ENCODE results near the gene MATN3.
A peak's percentile ranks its signal among the peaks of the same experiment; 100 is the strongest.

Gene MATN3

GRCh38 chr2:20012032-20012281 lies 511 bp downstream of the MATN3 start:
- no peak for DNase-seq
- intact Hi-C loops (cut with DNase I) = no loop called here

DNA sequence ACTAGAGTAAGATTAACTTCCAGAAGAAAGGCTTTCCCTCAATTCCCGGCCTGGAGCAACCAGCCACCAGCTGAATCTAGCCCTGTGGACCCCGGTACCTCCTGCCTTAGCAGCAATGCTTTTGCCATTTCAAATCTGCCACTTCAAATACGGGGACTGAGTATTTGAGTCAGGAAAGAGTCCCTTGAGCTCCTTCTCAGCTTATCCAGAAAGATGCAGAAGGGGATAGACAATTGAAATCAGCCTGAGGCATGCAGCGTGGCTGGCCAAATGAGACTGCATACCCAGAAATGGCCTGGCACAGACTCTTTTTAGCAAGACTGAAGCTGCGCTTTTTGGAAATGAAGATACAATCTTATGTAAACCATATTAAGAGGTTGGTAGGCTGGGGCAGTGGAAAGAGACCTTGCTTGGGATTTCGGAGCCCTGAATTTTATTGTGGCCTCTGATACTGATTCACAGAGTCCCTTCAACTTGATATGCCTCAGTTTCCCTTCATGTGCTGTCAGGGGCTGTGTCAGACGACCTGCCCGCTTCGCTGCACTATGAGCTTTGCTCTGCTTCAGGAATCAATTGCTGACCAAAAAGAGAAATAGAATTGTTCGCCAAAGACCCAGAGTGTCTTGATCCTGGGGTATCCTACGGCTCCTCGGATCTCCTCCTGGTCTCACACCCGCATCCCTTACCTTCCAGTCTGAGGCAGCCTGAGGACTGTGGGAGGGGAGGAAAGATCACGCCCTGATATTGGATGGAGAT lies 1.0 kb downstream of the MATN3 start:
- no peak for DNase-seq
- intact Hi-C loops (cut with DNase I) = no loop called here

DNA sequence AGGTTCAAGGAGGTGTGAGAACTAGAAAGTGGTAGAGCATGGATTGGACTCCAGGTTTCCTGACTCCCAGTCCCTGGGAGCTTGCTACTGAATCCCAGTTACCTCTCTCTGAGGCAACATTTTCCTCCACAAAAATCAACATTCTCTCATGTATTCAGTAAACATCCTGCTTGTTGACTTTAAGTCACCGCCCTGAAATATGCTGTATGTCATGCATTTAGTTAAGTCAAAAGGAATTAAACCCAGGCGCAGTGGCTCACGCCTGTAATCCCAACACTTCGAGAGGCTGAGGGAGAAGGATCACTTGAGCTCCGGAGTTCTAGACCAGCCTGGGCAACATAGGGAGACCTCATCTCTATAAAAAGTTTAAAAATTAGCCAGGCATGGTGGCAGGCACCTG lies 3.8 kb downstream of the MATN3 start:
- intact Hi-C loops (cut with DNase I) = no loop called here
- no peak for DNase-seq

- no peak for DNase-seq
- intact Hi-C loops (cut with DNase I) = no loop called here
Measured at GRCh38 chr2:20005891-20006470, 6.5 kb downstream of the MATN3 start.

GRCh38 chr2:20005067-20005627 lies 7.3 kb downstream of the MATN3 start:
- intact Hi-C loops (cut with DNase I) = no loop called here
- DNase-seq = no peak

- no peak for DNase-seq
- intact Hi-C loops (cut with DNase I) = no loop called here
Measured at GRCh38 chr2:20001361-20001863, 11.1 kb downstream of the MATN3 start.

- intact Hi-C loops (cut with DNase I) = loop anchor here (5.0 kb wide), 1 partner anchor 91 kb away; the partner anchor contains the start of gene TTC32
- DNase-seq = no peak
Measured at GRCh38 chr2:19993731-19994130, 18.7 kb downstream of the MATN3 start.

- intact Hi-C loops (cut with DNase I) = loop anchor here (2.0 to 5.0 kb wide), 2 partner anchors 59 to 90 kb away; partner anchors contain the start of genes LAPTM4A and TTC32
- no peak for DNase-seq
Measured at GRCh38 chr2:19991895-19992294, 20.6 kb downstream of the MATN3 start.

GRCh38 chr2:19990416-19990728 lies 22.1 kb downstream of the MATN3 start:
- DNase-seq = no peak
- intact Hi-C loops (cut with DNase I) = loop anchor here (2.0 to 5.0 kb wide), 2 partner anchors 60 to 88 kb away; partner anchors contain the start of genes LAPTM4A and TTC32

GRCh38 chr2:19989667-19990415 lies 22.6 kb downstream of the MATN3 start, which contains the start of gene WDR35:
Gene WDR35, minus strand, starts transcription at chr2:19990105. Its CDS starts 90 bp downstream, at chr2:19990015.
- intact Hi-C loops (cut with DNase I) = loop anchor here (2.0 to 5.0 kb wide), 2 partner anchors 61 to 88 kb away; partner anchors contain the start of genes LAPTM4A and TTC32
- DNase-seq = peak; percentile 76 to 96 (median 91)

- no peak for DNase-seq
- intact Hi-C loops (cut with DNase I) = no loop called here
Measured at GRCh38 chr2:19989342-19989666, 23.2 kb downstream of the MATN3 start.

- intact Hi-C loops (cut with DNase I) = no loop called here
Measured at GRCh38 chr2:19988600-19988999, 23.9 kb downstream of the MATN3 start.

DNA sequence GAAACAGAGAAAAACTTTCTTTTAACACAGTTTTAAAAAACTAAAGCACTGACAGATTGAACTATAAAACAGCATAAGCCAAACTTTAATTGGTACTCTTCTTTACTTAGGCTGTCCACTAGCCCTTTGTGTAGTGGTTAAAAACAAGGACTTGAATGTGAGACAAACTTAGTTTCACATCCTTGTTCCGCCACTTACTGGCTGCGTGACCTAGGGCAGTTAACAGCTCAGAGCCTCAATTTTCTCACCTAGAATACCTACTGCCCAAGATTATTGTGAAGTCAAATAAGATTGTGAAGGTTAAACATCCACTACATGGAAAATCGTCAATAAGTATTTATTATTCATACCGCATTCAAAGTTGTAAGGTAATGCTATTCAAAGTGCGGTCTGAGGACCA lies 24.5 kb downstream of the MATN3 start:
- intact Hi-C loops (cut with DNase I) = no loop called here
- DNase-seq = no peak

More at GRCh38 chr2:19988600-19988999, 23.9 kb downstream of the MATN3 start:
- no peak for DNase-seq

DNA sequence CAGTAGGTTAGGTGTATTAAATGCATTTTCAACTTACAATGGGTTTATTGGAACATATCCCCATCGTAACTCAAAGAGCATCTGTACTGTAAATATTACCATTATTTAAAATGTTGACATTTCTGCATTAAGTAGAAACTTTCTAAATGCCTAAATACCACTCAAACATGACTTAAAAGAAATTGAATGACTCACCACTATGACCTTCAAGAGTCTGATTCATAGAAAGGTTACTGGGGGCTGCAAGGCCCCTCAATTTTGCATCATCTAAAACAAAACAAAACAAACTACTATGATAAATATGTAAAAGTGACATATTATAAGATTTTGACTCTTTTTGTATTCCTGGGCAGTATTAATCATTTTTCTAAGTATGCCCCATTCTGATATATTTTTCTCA lies 30.2 kb downstream of the MATN3 start:
- intact Hi-C loops (cut with DNase I) = no loop called here

GRCh38 chr2:19979932-19980331 lies 32.5 kb downstream of the MATN3 start:
- intact Hi-C loops (cut with DNase I) = loop anchor here (10.0 kb wide), 1 partner anchor 65 kb away; no protein-coding TSS in a partner anchor
- DNase-seq = no peak

More for the DNA sequence above, 30.2 kb downstream of the MATN3 start:
- no peak for DNase-seq

DNA sequence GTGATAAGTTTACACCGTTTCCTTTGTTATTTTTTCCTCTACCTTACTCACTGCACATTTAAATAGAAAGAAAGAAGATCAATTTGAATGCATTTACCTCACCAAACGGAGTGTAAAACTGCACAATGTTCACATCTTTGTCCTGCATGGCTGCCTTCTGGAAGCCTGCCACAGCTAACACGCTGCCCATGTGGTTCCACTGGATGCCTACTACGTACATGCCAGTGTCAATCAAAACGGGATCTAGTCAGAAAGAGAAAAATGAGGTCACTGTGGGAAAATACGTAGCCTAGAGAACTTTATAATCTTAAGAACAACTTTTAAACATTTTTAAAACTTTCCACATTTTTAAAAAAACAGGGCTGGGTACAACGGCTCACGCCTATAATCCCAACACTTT lies 39.0 kb downstream of the MATN3 start:
- intact Hi-C loops (cut with DNase I) = loop anchor here (10.0 kb wide), 1 partner anchor 59 kb away; no protein-coding TSS in a partner anchor
- no peak for DNase-seq

GRCh38 chr2:19971691-19972090 lies 40.8 kb downstream of the MATN3 start:
- intact Hi-C loops (cut with DNase I) = loop anchor here (10.0 kb wide), 1 partner anchor 57 kb away; no protein-coding TSS in a partner anchor
- DNase-seq = no peak

DNA sequence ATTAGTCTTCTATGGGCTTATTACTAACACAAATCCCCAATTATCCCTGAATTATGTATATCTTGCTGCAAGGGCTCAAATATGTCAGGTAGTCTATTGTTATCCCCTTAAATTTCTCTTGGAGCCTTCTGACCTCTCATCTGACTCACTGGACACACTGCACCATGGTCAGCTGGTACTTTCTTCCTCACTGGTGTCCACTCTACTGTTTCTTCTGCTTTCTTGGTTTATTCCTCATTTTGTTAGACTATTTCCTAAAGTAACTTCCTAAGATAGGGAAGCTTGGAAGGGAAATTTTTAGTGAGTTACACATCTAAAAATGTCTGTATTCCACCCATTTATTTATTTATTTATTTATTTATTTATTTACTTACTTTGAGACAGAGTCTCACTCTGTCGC lies 49.1 kb downstream of the MATN3 start:
- intact Hi-C loops (cut with DNase I) = no loop called here
- no peak for DNase-seq

- intact Hi-C loops (cut with DNase I) = no loop called here
Measured at GRCh38 chr2:19955544-19956422, 56.7 kb downstream of the MATN3 start.

More at GRCh38 chr2:19955544-19956422, 56.7 kb downstream of the MATN3 start:
- DNase-seq = peak in 41 of 42 donors; percentile 16 to 86 (median 59)
